IMR-90 (cell line): ENCODE data around the gene RBKS. TPM values are rescaled to one million over a fixed set of nuclear protein-coding genes. Genes with fewer than 3 reads are reported as not detected.

Experiments
- ATAC-seq: fragments of 200-7000 bp; cut with Tn5 transposase; 2 replicates; pipeline ENCODE4 v1.9.1; 2020; ENCODE audit warnings: low read depth, mild to moderate bottlenecking, moderate library complexity
- BruUV-seq: library from RNA; stranded (reverse); fragments of 400-500 nt; replicated peaks from 2 replicates; lab custom pipeline; 2021; lab: Mats Ljungman, UMichigan
- CTCF ChIA-PET: fragments of 300-600 bp; formaldehyde crosslinking; extraction: SDS; loops from one replicate; lab custom pipeline; 2021; ENCODE audit warnings: antibody characterized with exemption; lab: Yijun Ruan, JAX
- POLR2A ChIA-PET: fragments of 300-600 bp; sonication (Branson Sonifier 250); formaldehyde crosslinking; loops from one replicate; lab custom pipeline; 2022; ENCODE audit warnings: antibody characterized with exemption; ENCODE audit not compliant: unreplicated experiment; lab: Charles Lee
- DNase-seq: peaks from one replicate; pipeline ENCODE4 v3.0.0; 2013
- H2AFZ ChIP-seq: replicated peaks from 2 replicates; pipeline ENCODE3; 2013; ENCODE audit warnings: low read length, mild to moderate bottlenecking; ENCODE audit not compliant: poor library complexity
- H2AK5ac ChIP-seq: 2 replicates; pipeline ENCODE4 v1.6.1; 2013; ENCODE audit warnings: low read depth, low read length, inconsistent platforms
- H2AK9ac ChIP-seq: replicated peaks from 2 replicates; pipeline ENCODE3; 2013; ENCODE audit warnings: mild to moderate bottlenecking, low read depth, low read length, moderate library complexity; ENCODE audit not compliant: poor library complexity
- H2BK120ac ChIP-seq: 2 replicates; pipeline ENCODE4 v1.6.1; 2013; ENCODE audit warnings: low read depth, low read length, inconsistent platforms
- H2BK15ac ChIP-seq: 3 replicates; pipeline ENCODE4 v1.6.1; 2013; ENCODE audit warnings: low read depth, low read length, inconsistent platforms
- H2BK20ac ChIP-seq: 2 replicates; pipeline ENCODE4 v1.6.1; 2013; ENCODE audit warnings: low read depth, mild to moderate bottlenecking, inconsistent platforms, low read length, moderate library complexity
- H2BK5ac ChIP-seq: 2 replicates; pipeline ENCODE4 v1.6.1; 2013; ENCODE audit warnings: mild to moderate bottlenecking, low read depth, low read length, inconsistent platforms; ENCODE audit not compliant: poor library complexity, severe bottlenecking
- H3K14ac ChIP-seq: replicated peaks from 2 replicates; pipeline ENCODE4 v1.6.1; 2013; ENCODE audit warnings: low read depth, low read length, inconsistent platforms
- H3K18ac ChIP-seq: 2 replicates; pipeline ENCODE4 v1.6.1; 2013; ENCODE audit warnings: low read depth, low read length, control low read depth
- H3K23ac ChIP-seq: 2 replicates; pipeline ENCODE4 v1.6.1; 2013; ENCODE audit warnings: low read depth, low read length, inconsistent platforms
- H3K27ac ChIP-seq: 2 replicates; pipeline ENCODE4 v1.5.1; 2013; ENCODE audit warnings: mild to moderate bottlenecking, control low read depth, low read length; ENCODE audit not compliant: insufficient read depth
- H3K27me3 ChIP-seq: 2 replicates; pipeline ENCODE4 v1.6.1; 2013; ENCODE audit warnings: low read length; ENCODE audit not compliant: control insufficient read depth, insufficient read depth
- H3K36me3 ChIP-seq: 2 replicates; pipeline ENCODE4 v1.6.1; 2013; ENCODE audit warnings: low read length, mixed read lengths; ENCODE audit not compliant: control insufficient read depth, insufficient read depth
- H3K4ac ChIP-seq: 2 replicates; pipeline ENCODE4 v1.6.1; 2013; ENCODE audit warnings: low read depth, low read length, inconsistent platforms
- H3K4me1 ChIP-seq: 2 replicates; pipeline ENCODE4 v1.6.1; 2013; ENCODE audit warnings: low read length, mixed read lengths; ENCODE audit not compliant: control insufficient read depth, insufficient read depth
- H3K4me2 ChIP-seq: 2 replicates; pipeline ENCODE4 v1.6.1; 2013; ENCODE audit warnings: low read depth, mild to moderate bottlenecking, control low read depth, low read length, moderate library complexity
- H3K4me3 ChIP-seq: 2 replicates; pipeline ENCODE4 v1.5.1; 2013; ENCODE audit warnings: low read depth, mild to moderate bottlenecking, control low read depth, low read length, moderate library complexity; ENCODE audit not compliant: insufficient read depth
- H3K56ac ChIP-seq: 2 replicates; pipeline ENCODE4 v1.6.1; 2013; ENCODE audit warnings: low read length, inconsistent platforms; ENCODE audit not compliant: insufficient read depth; ENCODE audit errors: extremely low read depth
- H3K79me1 ChIP-seq, 2 experiments: 2 replicates each; pipeline ENCODE4 v1.6.1; 2013; ENCODE audit warnings: low read length in 2 of 2, inconsistent platforms in 1 of 2, low read depth in 1 of 2
- H3K9ac ChIP-seq: 2 replicates; pipeline ENCODE4 v1.6.1; 2013; ENCODE audit warnings: low read depth, low read length, control low read depth
- H3K9me1 ChIP-seq: 2 replicates; pipeline ENCODE4 v1.6.1; 2013; ENCODE audit warnings: low read length, inconsistent platforms; ENCODE audit not compliant: insufficient read depth
- H3K9me3 ChIP-seq: 2 replicates; pipeline ENCODE4 v1.6.1; 2013; ENCODE audit warnings: low read length; ENCODE audit not compliant: control insufficient read depth, insufficient read depth
- H4K20me1 ChIP-seq: 2 replicates; pipeline ENCODE4 v1.6.1; 2013; ENCODE audit warnings: low read length, inconsistent platforms; ENCODE audit not compliant: insufficient read depth
- H4K5ac ChIP-seq: 2 replicates; pipeline ENCODE4 v1.6.1; 2013; ENCODE audit warnings: mild to moderate bottlenecking, low read depth, low read length, control low read depth
- H4K8ac ChIP-seq, 2 experiments: 2 replicates each; pipeline ENCODE4 v1.6.1; 2013; ENCODE audit warnings: low read depth in 2 of 2, low read length in 2 of 2, control low read depth in 1 of 2, inconsistent platforms in 1 of 2
- H4K91ac ChIP-seq: 2 replicates; pipeline ENCODE4 v1.6.1; 2013; ENCODE audit warnings: low read depth, low read length, inconsistent platforms; ENCODE audit not compliant: insufficient read depth
- CEBPB ChIP-seq: IDR thresholded peaks from 2 replicates; pipeline ENCODE4 v1.6.1; 2012; ENCODE audit warnings: low read depth, low read length, improper control_type of control experiment
- CHD1 ChIP-seq: IDR thresholded peaks from 2 replicates; pipeline ENCODE4 v1.6.1; 2012; ENCODE audit warnings: low read depth, low read length, improper control_type of control experiment
- ELK1 ChIP-seq: fragments of 150-350 bp; IDR thresholded peaks from 2 replicates; pipeline ENCODE4 v1.6.1; 2016; ENCODE audit warnings: low read depth, mild to moderate bottlenecking, low read length, moderate library complexity, borderline replicate concordance
- FOS ChIP-seq: fragments of 150-350 bp; IDR thresholded peaks from 2 replicates; pipeline ENCODE4 v1.6.1; 2016; ENCODE audit warnings: low read depth, low read length
- MAFK ChIP-seq: IDR thresholded peaks from 2 replicates; pipeline ENCODE4 v1.6.1; 2012; ENCODE audit warnings: low read depth, low read length, improper control_type of control experiment
- MXI1 ChIP-seq: IDR thresholded peaks from 2 replicates; pipeline ENCODE4 v1.6.1; 2012; ENCODE audit warnings: low read depth, mild to moderate bottlenecking, low read length, moderate library complexity, borderline replicate concordance
- NFE2L2 ChIP-seq: fragments of 150-350 bp; IDR thresholded peaks from 2 replicates; pipeline ENCODE4 v1.6.1; 2016; ENCODE audit warnings: low read depth, mild to moderate bottlenecking, low read length
- POLR2A ChIP-seq: IDR thresholded peaks from 2 replicates; pipeline ENCODE4 v1.6.1; 2012; ENCODE audit warnings: mild to moderate bottlenecking, low read depth, low read length
- RAD21 ChIP-seq: IDR thresholded peaks from 2 replicates; pipeline ENCODE4 v1.6.1; 2012; ENCODE audit warnings: low read length, improper control_type of control experiment
- RCOR1 ChIP-seq: IDR thresholded peaks from 2 replicates; pipeline ENCODE4 v1.6.1; 2012; ENCODE audit warnings: mild to moderate bottlenecking, low read length, improper control_type of control experiment; ENCODE audit not compliant: insufficient replicate concordance
- RFX5 ChIP-seq: IDR thresholded peaks from 2 replicates; pipeline ENCODE4 v1.8.0; 2012; ENCODE audit warnings: low read depth, mild to moderate bottlenecking, low read length, moderate library complexity
- SMC3 ChIP-seq: fragments of 150-350 bp; IDR thresholded peaks from 2 replicates; pipeline ENCODE4 v1.6.1; 2016; ENCODE audit warnings: low read depth, mild to moderate bottlenecking, antibody characterized with exemption, low read length, moderate library complexity
- WGBS, 2 experiments: methylation state at CpG; one replicate each; pipeline versions ENCODE4 v1.1.5 to v1.1.7; 2013; ENCODE audit warnings: missing lambda C conversion rate in 2 of 2; ENCODE audit not compliant: insufficient read length in 1 of 2; ENCODE audit errors: extremely low coverage in 2 of 2; 5-methylcytosine and 5-hydroxymethylcytosine counted together
- dilution Hi-C: fragments of 300-500 bp; cut with HindIII; formaldehyde crosslinking; loops from one replicate; pipeline ENCODE4 v1.14.3; 2018; ENCODE audit warnings: low sequenced_read_pairs; ENCODE audit not compliant: unreplicated experiment
- in situ Hi-C: fragments of 300-500 bp; cut with MboI; formaldehyde crosslinking; loops from 3 replicates; pipeline ENCODE4 v1.14.3; 2019; ENCODE audit warnings: low sequenced_read_pairs, inconsistent platforms, mixed read lengths
- intact Hi-C: fragments of 100-400 bp; cut with micrococcal nuclease; formaldehyde crosslinking; loops from 2 replicates; pipeline ENCODE4 v1.10.0; 2022
- polyA plus RNA-seq, 3 experiments: library from polyadenylated mRNA; depleted of rRNA; stranded (reverse); fragments of >200 nt; gene quantifications; 2 replicates each; pipeline ENCODE4 v1.2.3, GENCODE V29; 2012; ENCODE audit warnings: low replicate concordance in 1 of 3
- total RNA-seq: library from RNA; depleted of rRNA; stranded (reverse); fragments of >200 nt; gene quantifications from 2 replicates; pipeline ENCODE4 v1.2.3, GENCODE V29; 2012
- TF ChIP-seq, protein P1 (sequence below): fragments of 150-350 bp; IDR thresholded peaks from 2 replicates; pipeline ENCODE4 v1.6.1; 2017; ENCODE audit warnings: mild to moderate bottlenecking, antibody characterized with exemption, low read length, low read depth
- TF ChIP-seq, protein P2 (sequence below): conservative IDR thresholded peaks from 2 replicates; pipeline ENCODE4 v1.5.1; 2012; ENCODE audit warnings: mild to moderate bottlenecking, low read depth, low read length, improper control_type of control experiment

RBKS gene
- total and polyA plus RNA-seq, 2 of the 4 experiments (the other 2 are of a cell fraction): 1.1 to 1.4 TPM

- Histone ChIP-seq H2AFZ (peak overlapping the region; percentile 93), H3K27me3 (no peaks in the 10 kb centered on the region), H3K4me2 (no peak overlapping the region), H3K23ac (peak overlapping the region; percentile 38), H3K36me3 (no peaks in the 10 kb centered on the region), H3K4me3 (no peak overlapping the region), H3K27ac (no peak overlapping the region), H2BK15ac (peak overlapping the region; percentile 91; the same call in 2 of the 3 replicates), H4K91ac (peak overlapping the region; percentile 36), H3K18ac (peak overlapping the region; percentile 10), H3K56ac (no peak overlapping the region), H2AK5ac (peak overlapping the region; percentile 74), H3K9ac (no peak overlapping the region), H2BK5ac (no peak overlapping the region), H3K79me1 (no peaks in the 10 kb centered on the region), H4K5ac (peak overlapping the region; percentile 51), H4K8ac (peak overlapping the region; percentile 79 to 88), H3K9me3 (no peaks in the 10 kb centered on the region), H2BK120ac (peak overlapping the region; percentile 59), H3K14ac (peak overlapping the region; percentile 72), H2BK20ac (0 out of 2 replicates have a peak overlapping the region, but pooled peaks have one; percentile 29), H4K20me1 (no peaks in the 10 kb centered on the region), H2AK9ac (peak overlapping the region; percentile 90), H3K9me1 (peaks cover 4% of the 10 kb centered on the region), H3K4me1 (peaks cover 9% of the 10 kb centered on the region), H3K4ac (peak overlapping the region; percentile 78)
- dilution Hi-C loops: no loop called here
- BruUV-seq: no TSS peak
- ChIA-PET CTCF (interaction anchor here (0.8 kb wide), 1 partner anchor 502 kb away, joined by 3 read pairs; no protein-coding TSS in a partner anchor), POLR2A (no interaction called here)
- intact Hi-C loops: no loop called here
- no peak for ATAC-seq
- no peak for DNase-seq
- in situ Hi-C loops: no loop called here
- 100% methylated on average over 5 of the region's 10 CpGs; no CpG with 5 or more reads in 1 of the 2 experiments for WGBS, 2 experiments
- TF ChIP-seq MAFK (no peak), RAD21 (no peak), RCOR1 (no peak), FOS (no peak), ELK1 (no peak), RFX5 (no peak), SMC3 (no peak), CHD1 (no peak), CEBPB (no peak), POLR2A (no peak), NFE2L2 (no peak), MXI1 (no peak)
- TF ChIP-seq, protein P1, sequence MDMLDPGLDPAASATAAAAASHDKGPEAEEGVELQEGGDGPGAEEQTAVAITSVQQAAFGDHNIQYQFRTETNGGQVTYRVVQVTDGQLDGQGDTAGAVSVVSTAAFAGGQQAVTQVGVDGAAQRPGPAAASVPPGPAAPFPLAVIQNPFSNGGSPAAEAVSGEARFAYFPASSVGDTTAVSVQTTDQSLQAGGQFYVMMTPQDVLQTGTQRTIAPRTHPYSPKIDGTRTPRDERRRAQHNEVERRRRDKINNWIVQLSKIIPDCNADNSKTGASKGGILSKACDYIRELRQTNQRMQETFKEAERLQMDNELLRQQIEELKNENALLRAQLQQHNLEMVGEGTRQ: no peak
- TF ChIP-seq, protein P2, sequence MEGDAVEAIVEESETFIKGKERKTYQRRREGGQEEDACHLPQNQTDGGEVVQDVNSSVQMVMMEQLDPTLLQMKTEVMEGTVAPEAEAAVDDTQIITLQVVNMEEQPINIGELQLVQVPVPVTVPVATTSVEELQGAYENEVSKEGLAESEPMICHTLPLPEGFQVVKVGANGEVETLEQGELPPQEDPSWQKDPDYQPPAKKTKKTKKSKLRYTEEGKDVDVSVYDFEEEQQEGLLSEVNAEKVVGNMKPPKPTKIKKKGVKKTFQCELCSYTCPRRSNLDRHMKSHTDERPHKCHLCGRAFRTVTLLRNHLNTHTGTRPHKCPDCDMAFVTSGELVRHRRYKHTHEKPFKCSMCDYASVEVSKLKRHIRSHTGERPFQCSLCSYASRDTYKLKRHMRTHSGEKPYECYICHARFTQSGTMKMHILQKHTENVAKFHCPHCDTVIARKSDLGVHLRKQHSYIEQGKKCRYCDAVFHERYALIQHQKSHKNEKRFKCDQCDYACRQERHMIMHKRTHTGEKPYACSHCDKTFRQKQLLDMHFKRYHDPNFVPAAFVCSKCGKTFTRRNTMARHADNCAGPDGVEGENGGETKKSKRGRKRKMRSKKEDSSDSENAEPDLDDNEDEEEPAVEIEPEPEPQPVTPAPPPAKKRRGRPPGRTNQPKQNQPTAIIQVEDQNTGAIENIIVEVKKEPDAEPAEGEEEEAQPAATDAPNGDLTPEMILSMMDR: no peak
These were observed 153.9 kb downstream of the RBKS start for GRCh38 chr2:27736031-27736889.
